UCSD-AML1 (cell line): ENCODE data around the gene FRMPD1.

Source experiments
- DNase-seq: peaks from one replicate; lab custom pipeline; 2025; ENCODE audit not compliant: unreplicated experiment; lab: John Stamatoyannopoulos, UW

FRMPD1 gene

DNA sequence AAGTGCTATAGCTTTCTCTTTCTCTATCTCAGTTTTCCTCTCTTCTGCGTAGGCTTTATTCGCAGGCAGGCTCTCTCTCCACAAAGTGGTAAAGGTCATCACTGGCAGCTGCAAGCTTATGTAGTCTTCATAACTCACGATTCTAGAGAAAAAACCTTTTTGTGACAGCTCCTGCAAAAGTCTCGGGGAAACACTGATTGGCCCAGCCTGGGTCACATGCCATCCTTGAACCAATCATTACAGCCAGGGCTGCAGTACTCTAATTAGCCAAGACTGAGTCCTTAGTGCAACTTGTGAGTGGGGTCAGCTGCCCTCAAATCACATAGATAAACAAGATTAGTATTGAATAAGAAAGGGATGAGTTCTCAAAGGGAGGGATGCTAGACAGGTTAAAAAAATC is 18.3 kb upstream of the FRMPD1 start:
- no peak for DNase-seq

DNA sequence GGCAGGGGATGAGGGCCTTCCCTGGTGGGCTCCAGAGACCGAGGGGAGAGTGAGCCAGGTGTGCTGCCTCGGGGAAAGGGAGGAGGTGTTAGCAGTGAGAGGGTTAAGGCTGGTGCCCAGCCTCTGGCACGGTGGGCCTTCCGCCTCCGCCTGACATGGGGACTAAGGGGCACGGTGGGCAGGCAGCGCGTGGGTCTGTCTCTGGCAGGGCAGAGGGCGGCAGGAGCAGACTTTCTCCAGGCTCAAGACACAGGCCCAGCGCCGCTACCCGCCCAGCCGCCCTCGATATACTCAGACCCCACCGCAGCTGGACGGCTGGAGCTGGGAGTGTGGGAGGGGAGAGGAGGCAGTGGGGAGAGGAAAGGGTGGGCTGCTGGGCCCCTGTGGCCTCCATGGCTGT is 14.9 kb upstream of the FRMPD1 start:
- no peak for DNase-seq

DNA sequence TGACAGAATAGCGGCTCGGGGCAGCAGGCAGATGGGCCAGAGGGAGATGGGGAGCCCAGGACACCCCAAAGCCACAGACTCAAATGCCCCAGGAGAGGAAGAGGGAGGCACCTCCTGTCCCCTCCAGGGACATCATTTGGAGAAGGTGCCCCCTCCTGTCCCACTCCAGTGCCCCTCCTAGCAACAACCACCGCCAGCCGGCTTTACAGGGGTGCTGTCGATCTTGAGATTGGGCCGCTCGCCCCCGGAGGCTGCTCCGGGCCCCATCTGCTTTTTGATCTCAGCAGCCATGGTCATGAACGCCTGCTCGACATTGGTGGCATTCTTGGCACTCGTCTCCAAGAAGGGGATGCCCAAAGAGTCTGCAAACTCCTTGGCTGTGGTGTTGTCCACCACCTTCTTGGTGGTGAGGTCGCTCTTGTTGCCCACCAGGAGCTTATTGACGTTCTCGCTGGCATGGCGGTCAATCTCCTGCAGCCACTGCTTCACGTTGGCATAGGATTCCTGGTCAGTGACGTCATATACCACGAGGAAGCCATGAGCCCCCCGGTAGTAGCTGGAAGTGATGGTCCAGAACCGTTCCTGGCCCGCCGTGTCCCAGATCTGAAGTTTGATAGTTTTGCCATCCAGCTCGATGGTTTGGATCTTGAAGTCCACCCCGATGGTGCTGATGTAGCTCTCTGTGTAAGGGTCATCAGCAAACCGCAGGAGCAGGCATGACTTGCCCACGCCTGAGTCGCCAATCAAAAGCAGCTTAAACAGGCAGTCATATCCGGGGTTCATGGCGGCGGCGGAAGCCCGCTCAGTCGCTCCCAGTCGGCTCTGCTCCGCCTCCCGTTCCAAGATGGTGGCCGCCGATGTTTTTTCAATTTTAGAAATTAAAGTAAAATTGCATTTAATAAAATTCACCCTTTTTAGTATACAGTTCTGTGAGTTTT is 14.0 kb upstream of the FRMPD1 start:
- DNase-seq: no peak

DNA sequence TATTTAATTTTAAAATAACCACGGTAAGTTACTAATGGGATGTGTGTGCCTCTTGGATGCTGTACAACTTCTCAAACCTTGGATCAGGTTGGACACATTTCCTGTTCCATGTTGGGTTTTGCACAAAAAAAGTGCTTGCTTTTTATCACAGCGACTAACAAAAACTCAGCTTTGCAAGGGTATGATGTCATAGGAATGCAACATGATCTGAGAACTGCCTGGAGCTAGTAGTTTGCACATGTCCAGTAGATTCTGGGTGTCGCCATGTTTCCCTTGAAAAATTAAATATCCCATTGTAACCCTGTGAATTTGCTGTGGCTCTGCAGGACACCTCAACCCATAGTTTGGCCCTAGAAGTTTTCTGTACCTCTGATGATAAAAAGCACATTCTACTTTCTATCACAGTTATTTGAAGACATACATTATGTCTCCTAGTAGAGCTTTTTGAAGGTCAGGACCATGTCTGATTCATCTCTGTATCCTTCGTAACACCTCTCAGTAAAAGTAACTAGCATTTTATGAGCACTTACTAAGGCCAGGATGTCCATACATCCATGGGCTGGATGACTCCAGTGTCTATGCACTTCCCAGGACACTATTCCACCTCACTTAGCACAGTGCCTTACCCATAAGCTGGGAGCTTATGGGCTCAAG is 11.5 kb upstream of the FRMPD1 start:
- no peak for DNase-seq

DNA sequence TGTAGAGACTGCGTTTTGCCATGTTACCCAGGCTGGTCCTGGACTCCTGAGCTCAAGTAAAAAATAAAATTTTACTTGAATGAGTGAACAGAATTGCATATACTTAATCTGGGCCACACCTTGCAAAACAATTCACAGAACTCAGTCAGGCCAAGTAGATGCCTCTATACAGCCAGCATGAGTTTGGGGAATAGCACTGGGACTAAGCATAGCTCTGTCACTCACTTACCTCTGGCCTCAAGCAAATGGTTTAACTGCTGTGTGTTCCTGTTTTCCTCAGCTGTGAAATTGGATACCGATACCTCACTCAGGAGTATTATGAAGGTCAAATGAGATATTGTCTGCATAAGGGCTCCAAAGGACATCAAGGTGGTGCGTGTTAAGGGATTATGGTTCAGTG is 10.9 kb upstream of the FRMPD1 start:
- DNase-seq: no peak

DNA sequence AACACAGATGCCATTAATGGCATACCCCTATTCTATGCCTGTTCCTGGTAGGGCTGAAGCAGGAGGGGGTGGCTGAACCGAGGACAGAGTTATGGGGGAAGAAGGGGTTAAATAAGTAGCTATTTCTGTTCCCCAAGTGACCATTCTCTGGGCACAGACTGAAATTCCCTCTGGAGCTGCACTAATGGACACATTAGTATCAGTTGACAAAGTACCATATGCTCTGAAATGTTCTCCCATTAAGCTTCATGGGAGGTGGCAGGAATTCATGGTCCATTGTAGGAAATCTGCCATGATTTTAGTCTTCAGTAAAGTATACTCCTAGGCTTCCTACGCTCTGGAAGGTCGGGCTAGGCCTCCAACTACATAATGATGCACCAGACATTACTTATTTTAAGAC is 10.5 kb upstream of the FRMPD1 start:
- DNase-seq: no peak

DNA sequence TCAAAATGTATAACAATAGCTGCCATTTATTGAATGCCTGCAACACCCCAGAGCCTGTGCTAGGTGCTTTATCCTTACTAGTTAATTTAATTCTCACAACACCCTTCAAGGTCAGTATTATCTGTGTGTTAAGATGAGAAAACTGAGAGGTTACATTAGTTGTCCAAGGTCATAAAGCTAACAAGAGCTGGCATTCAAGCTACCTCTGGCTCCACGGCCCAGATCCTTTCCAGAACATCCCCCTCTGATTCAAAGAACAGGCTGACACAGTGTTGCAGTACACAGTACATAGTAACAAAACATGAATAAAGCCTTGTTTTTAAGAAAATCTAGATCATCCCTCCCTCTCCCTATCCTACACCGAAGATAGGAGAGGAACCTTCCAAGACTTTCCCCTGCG is 9.4 kb upstream of the FRMPD1 start:
- DNase-seq: no peak

DNA sequence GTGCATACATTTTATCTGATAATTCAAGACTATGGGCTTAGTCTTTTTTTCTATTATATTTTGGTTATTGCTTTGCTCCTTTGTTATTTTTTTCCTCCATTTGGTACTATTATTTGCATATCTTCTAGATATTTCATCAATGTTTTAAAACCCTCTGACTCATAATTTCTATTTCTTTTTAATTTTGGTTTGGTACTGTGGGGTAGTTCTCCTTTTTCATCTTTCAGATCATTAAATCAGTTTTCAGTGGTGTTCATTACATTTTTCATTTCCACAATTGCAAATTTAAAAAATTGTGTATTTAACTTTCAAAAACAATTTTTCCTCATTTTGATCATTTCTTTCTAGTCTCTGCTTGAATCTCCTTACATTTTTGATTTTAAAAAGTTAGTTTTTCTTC is 7.5 kb upstream of the FRMPD1 start:
- DNase-seq: no peak

DNA sequence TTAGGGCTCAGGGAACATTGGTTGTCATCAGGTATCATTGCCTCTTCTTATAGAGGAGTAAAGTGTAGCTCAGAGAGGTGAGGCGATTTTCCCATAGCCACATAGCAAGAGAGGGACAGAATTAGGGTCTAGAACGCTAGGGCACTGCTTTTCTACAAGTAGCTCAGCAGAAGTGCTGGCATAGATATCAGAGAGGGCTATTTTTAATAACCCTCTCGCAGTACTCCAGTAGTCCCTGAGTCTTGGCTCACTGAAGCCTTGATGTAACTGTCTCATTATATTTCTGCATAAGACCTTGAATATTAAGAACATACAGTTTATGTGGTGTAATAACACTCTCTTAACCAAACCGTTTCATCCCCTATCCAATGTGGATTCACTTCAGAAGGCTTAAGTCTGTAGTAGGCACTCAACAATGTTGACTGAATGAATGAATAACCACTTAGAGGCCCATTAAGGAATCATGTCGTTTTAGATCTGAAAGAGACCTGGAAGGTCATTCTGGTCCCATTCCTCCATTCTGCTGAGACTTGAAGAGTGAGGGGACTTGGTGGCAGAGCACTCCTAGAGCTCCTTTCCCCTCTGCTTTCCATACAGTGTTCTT is 4.7 kb upstream of the FRMPD1 start:
- no peak for DNase-seq

DNA sequence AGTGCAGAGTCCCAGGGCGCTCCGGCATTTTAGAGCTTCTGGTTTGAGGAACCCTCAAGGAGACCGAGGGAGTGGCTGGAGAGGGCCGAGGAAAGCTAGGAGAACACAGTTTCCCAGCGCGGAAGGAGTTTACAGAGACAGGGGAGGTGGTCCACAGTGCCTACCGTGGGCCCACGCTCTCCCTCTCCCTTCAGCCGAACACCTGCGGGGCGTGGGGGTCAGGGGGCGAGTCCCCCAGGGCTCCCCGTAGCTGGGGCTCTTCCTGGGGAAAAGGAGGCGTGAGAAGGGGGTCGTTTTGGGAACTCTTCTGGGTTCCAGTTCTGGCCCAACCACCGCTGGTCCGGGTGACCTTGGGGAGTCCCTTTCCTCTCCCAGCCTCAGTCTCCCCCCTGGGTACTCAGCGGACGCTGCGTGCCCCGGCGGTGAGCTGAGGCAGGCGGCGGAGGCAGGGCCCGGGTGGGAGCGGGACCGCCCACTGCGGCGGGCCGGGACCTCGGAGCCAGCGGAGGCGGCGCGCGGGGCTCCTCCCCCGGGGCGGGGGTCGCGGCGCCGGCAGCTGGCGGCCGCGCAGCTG is 368 bp upstream of the FRMPD1 start:
- DNase-seq: no peak

DNA sequence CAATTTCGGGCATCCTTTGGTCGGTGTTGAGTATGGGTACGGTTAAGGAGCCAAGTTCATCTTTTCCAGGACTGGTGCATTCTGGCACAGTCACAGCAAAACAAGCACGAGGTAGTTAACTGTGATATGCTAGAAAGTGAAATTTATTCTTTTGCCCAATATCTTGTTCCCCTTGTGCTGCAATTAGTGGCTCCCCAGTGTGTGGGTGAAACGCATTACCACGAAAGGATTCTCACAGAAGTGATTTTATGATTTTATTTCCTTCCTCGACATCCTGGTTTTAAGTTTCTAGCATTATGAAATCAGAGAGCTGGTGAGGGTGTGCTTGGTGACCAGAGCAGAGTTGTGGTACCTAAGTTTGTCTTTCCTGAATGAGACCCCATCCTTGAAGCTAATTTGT is 1.5 kb downstream of the FRMPD1 start:
- DNase-seq: no peak

DNA sequence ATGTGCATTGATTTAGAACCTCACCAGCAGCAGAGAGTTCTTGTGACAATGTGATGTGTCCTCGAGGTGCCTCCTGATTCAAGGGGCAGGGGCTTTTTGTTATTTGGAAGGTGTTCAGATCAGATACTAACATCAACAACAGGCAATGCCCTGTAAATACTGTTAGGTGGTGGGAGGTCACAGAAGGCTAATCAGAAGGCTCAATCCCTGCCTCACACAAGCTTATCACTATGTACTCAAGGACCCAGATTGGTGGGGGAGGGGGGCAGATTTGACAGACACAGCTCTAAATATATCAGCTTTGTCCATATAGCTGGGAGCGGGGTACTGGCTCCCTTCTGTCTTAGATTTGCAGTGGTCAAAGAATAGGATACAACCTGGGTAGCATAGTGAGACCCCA is 2.6 kb downstream of the FRMPD1 start:
- no peak for DNase-seq

DNA sequence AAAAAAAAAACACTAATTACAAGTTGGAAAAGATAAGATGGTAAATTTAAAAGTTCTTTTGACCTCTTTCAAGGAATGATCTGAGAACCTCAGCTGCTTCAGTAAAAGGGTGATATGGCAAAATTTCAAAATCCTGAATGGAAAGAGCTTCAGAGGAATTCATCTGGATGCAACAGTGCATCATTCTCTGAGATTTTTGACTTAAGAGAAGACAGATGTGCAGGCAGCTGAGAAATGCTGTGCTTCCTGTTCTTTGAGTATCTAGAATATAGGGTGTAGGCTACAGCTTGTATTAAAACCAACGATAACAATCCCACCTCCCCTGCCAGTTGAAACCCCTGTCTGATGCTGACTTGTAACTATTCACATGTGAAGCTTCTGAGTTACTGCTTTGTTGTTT is 6.2 kb downstream of the FRMPD1 start:
- no peak for DNase-seq

DNA sequence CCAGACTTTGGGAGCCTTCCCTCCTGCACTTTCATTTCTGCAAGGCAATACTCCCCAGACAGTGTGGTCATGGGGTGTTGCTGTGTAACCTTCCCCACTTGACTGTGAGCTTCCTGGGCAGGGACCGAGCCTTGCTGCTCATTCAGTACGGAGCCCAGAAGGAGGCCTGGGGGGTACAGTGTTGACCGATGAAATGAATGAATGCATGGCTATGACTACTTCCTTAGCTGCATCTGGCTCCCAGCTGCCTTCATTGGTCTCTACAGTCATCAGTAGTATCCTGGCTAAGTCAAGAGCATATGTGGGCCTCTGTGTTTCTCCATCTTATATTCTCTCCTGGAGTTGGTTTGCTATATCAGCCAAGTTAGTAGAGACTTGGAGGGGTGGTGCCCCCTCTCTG is 9.9 kb downstream of the FRMPD1 start:
- no peak for DNase-seq

DNA sequence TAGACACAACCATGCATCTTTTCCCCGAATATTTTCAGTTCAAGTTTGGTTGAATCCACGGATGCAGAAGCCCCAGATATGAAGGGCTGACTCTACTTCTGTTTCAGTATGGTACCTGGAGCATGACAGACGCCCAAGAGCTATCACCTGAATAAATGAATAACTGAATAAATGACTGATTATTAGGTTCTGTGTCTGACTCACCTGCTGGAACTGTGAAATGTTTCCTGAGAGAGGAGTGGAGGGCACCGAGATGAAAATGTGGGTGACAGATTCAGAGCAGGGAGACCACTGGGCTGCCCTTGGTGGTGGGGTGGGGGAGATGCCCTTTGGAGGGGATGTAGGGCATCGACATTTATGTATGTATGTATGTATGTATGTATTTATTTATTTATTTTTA is 13.2 kb downstream of the FRMPD1 start:
- no peak for DNase-seq

DNA sequence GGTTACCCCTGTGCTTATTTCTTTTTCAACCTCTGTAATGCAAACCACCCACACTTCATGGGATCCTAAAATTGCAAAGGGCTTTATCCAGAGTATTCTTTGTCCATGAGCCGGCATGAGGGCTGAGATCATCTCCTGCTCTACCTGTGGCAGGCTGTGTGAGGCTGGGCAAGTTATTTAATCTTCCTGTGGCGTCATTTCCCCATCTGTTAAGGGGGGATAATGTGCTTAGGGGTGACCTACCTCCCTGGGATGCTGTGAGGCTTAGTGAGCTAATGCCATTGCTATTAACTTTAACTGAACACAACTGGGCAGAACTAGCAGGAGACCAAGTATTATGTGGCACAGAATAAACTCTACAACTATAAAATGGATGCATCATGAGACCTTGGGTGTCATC is 17.0 kb downstream of the FRMPD1 start:
- DNase-seq: no peak

DNA sequence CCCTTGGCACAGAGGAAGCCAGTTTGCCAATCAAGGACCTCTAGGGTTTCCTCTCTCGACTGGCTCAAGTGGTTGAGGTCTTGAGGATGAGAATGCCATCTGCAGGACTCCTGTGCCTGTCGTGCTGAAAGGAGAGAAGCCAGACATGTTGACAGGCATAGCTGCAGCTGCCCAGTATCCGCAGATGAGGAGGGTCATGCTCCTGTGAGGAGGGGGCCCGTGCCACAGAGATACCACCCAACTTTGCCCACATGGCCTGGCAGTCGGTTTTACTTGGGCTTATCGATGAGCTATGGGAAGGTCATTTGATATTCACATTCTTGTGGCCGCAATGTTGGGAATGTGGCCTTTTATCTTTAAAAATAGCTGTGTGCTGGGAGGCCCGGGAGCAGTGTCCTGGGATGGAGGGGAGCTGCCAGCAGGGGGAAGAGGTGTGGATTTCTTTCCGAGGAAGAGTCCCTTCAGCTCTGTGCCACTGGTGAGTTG is 17.4 kb downstream of the FRMPD1 start:
- DNase-seq: no peak

DNA sequence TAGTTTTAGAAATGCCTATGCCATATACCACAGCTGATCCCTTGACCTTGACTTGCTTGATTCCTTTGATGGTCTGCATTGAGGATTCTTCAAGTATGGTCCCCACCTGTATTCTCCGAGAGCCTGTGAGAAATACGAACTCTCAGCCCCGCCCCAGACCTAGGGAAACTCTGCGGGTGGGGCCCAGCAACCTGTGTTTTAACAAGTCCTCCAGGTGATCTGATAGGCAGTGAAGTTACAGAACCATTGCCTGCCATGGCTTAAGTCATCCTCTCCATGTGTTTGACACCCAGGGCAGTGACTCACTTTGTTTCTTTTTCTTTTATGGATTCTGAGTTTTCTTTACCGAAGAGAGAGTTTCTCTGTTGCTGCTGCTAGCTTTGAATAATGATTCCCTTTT is 18.5 kb downstream of the FRMPD1 start:
- DNase-seq: no peak

DNA sequence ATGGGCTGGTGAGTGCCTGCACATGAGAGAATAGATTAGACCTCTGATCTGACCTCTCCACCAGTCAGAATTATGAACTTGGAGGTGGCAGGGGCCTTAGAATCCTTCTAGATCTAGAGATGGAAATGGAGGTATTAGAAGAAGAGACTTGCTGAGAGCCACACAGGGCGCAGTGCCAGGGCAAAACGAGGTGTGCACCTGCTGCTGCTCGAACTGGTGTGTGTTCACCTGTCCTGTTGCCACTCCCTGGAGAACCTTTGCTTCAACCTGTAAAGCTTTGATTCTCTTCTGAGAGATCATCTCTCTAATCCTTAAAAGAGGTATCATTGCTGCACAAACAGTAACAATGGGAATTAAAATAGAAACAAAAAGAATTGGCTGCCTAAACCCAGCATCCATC is 24.9 kb downstream of the FRMPD1 start:
- no peak for DNase-seq

DNA sequence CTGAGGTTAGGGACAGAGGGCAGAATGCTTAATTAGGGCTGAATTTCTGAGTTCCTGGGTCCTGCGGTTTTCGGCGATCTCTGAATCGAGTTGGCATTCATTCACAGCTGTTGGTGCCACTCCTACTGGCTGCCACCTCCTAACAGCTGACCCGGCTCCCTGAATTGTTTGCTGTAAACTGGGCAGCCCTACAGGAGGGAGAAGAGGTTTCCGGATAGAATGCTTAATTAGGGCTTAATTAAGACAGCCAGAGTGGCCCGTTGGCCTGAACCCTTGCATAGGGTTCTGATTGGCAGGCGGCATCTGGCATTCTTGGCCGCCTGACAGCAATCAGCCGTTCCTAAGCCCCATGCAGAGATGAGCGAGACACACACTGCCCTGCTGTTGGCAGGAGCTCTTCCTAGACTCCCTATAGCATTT is 25.7 kb downstream of the FRMPD1 start:
- DNase-seq: no peak

DNA sequence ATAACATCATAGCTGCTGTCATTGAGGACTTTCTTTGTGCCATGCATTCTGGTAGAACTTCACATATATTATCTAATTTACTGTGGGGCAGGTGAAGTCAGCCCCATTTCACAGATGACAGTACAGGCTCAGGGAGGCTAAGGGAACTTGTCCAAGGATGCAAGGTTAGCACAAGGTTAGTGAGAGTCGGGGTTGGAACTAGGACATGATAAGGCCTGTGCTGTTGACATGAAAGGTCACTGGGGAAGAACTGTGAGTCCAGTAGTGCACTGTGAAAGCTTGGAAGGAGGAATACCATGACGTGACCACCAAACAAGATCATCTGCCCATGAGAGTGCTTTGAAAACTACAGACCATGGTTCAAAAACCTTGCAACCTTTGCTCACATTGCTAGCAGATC is 26.7 kb downstream of the FRMPD1 start:
- no peak for DNase-seq

DNA sequence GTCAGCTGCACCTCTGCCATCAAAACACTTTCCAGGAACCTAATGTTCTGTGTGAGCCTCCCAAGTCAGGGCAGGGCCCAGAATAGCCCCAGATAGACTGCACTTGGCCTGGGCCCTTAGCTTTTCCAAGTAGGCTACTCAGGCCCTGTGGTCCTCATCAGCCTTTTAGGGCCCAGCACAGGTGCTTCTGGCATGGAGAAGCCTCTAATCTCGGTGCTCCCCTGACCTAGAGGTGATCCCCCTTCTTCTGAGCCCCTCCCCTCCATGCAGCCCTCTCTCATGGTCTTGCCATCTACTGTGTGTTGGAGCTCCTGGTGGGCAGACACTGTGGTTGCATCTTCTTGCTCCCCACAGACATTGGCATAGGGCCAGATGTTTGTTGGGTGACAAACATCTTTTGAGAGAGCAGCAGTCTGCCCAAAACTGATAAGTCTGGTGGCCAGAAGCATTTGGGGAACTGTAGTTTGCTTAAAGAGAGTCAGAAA is 28.1 kb downstream of the FRMPD1 start:
- DNase-seq: no peak
